Activated CD4-positive, alpha-beta T cell treated with anti-CD3 and anti-CD28 coated beads, Interleukin-2, amount 50 U/mL, for 1 hour (primary cell): Measurements from ENCODE around the gene KCNMB3.
"Not testable (repeated sequence)": the region's sequence is repeated elsewhere in the genome, so short reads cannot be mapped to it uniquely, and the experiment has no call there.

Experiments
- DNase-seq: peaks from one replicate; pipeline ENCODE4 v3.0.0-alpha.2; 2020

KCNMB3 gene

GRCh38 chr3:179263134-179263533, 12.2 kb upstream of the KCNMB3 start:
- DNase-seq, result no peak

- peak; percentile 59 for DNase-seq
These were observed 10.2 kb upstream of the KCNMB3 start for GRCh38 chr3:179260949-179261765.

- not testable (repeated sequence) for DNase-seq
These were observed 9.2 kb upstream of the KCNMB3 start for GRCh38 chr3:179259959-179260756.

GRCh38 chr3:179258820-179259219, 7.9 kb upstream of the KCNMB3 start:
- DNase-seq, result no peak

- not testable (repeated sequence) for DNase-seq
These were observed 6.8 kb upstream of the KCNMB3 start for GRCh38 chr3:179257742-179258141.

GRCh38 chr3:179256813-179257212, 5.9 kb upstream of the KCNMB3 start:
- no peak for DNase-seq

- DNase-seq, result no peak
These were observed 3.5 kb downstream of the KCNMB3 start for GRCh38 chr3:179247289-179248015.

GRCh38 chr3:179244878-179245277, 6.0 kb downstream of the KCNMB3 start:
- DNase-seq, result no peak

- DNase-seq, result not testable (repeated sequence)
These were observed 8.1 kb downstream of the KCNMB3 start for GRCh38 chr3:179242859-179243258.

GRCh38 chr3:179240299-179240698, 10.6 kb downstream of the KCNMB3 start:
- not testable (repeated sequence) for DNase-seq

GRCh38 chr3:179236669-179237301, 14.1 kb downstream of the KCNMB3 start:
- no peak for DNase-seq

- DNase-seq, result no peak
These were observed 16.7 kb downstream of the KCNMB3 start for GRCh38 chr3:179234199-179234598.

- DNase-seq, result no peak
These were observed 17.9 kb downstream of the KCNMB3 start for GRCh38 chr3:179233043-179233442.

- no peak for DNase-seq
These were observed 21.7 kb downstream of the KCNMB3 start for GRCh38 chr3:179229177-179229576.

GRCh38 chr3:179227349-179227748, 23.6 kb downstream of the KCNMB3 start:
- DNase-seq, result no peak

- no peak for DNase-seq
These were observed 26.3 kb downstream of the KCNMB3 start for GRCh38 chr3:179224584-179224983.

- DNase-seq, result no peak
These were observed 27.4 kb downstream of the KCNMB3 start for GRCh38 chr3:179223548-179223947.

GRCh38 chr3:179218213-179218612, 32.7 kb downstream of the KCNMB3 start:
- DNase-seq, result not testable (repeated sequence)

- DNase-seq, result not testable (repeated sequence)
These were observed 35.4 kb downstream of the KCNMB3 start for GRCh38 chr3:179215550-179215949.

GRCh38 chr3:179200790-179201189, 50.1 kb downstream of the KCNMB3 start:
- no peak for DNase-seq

GRCh38 chr3:179196700-179197099, 54.2 kb downstream of the KCNMB3 start:
- no peak for DNase-seq

- DNase-seq, result no peak
These were observed 54.8 kb downstream of the KCNMB3 start for GRCh38 chr3:179196098-179196497.

- DNase-seq, result no peak
These were observed 56.0 kb downstream of the KCNMB3 start for GRCh38 chr3:179194931-179195330.
